Thymus (tissue), 11 donors: ENCODE data around the gene MAD1L1. TPM values are rescaled to one million over a fixed set of nuclear protein-coding genes. Genes with fewer than 3 reads are reported as not detected.
A peak's percentile ranks its signal among the peaks of the same experiment; 100 is the strongest.

Experiments
- DNase-seq, 9 donors: peaks; one replicate each; pipeline ENCODE4 v3.0.0-alpha.2; 2013; ENCODE audit warnings: low spot score in 9 of 9, low read depth in 6 of 9, missing footprints in 1 of 9
- H3K27ac ChIP-seq, 2 donors: one replicate each; pipeline ENCODE4 v1.5.1; 2013; ENCODE audit warnings: control low read depth in 1 of 2, low read depth in 1 of 2, low read length in 1 of 2, mild to moderate bottlenecking in 1 of 2, moderate library complexity in 1 of 2
- H3K27me3 ChIP-seq, 2 donors: one replicate each; pipeline ENCODE4 v1.5.1; 2013; ENCODE audit warnings: low read length in 1 of 2; ENCODE audit not compliant: control insufficient read depth in 2 of 2, insufficient read depth in 1 of 2
- H3K36me3 ChIP-seq, 2 donors: one replicate each; pipeline ENCODE4 v1.5.1; 2013; ENCODE audit warnings: low read length in 1 of 2, mild to moderate bottlenecking in 1 of 2, moderate library complexity in 1 of 2; ENCODE audit not compliant: control insufficient read depth in 2 of 2, insufficient read depth in 2 of 2
- H3K4me1 ChIP-seq, 2 donors: one replicate each; pipeline ENCODE4 v1.5.1; 2013; ENCODE audit warnings: low read length in 2 of 2; ENCODE audit not compliant: control insufficient read depth in 2 of 2, insufficient read depth in 2 of 2
- H3K4me3 ChIP-seq, 2 donors: one replicate each; pipeline ENCODE4 v1.5.1; 2013; ENCODE audit warnings: low read length in 2 of 2, control low read depth in 1 of 2, mild to moderate bottlenecking in 1 of 2
- H3K9me3 ChIP-seq, 2 donors: one replicate each; pipeline ENCODE4 v1.5.1; 2013; ENCODE audit warnings: low read length in 1 of 2, mild to moderate bottlenecking in 1 of 2; ENCODE audit not compliant: control insufficient read depth in 2 of 2, insufficient read depth in 1 of 2
- WGBS: extraction: QIAGEN DNeasy Blood & Tissue Kit; methylation state at CpG from one replicate; pipeline ENCODE4 v1.1.7; 2013; 5-methylcytosine and 5-hydroxymethylcytosine counted together
- polyA plus RNA-seq: library from polyadenylated mRNA; stranded (reverse); fragments of 200-250 nt; gene quantifications from one replicate; pipeline ENCODE4 v1.2.3, GENCODE V29; 2013
- total RNA-seq: library from RNA; stranded (reverse); fragments of 120-200 nt; gene quantifications from one replicate; pipeline ENCODE4 v1.2.4, GENCODE V29; 2013
- donor health status: healthy.

The MAD1L1 gene
- total and polyA plus RNA-seq, 2 donors = 93.3 to 103 TPM

- Histone ChIP-seq H3K36me3 (peaks cover 8 to 25% of the 10 kb centered on the region in 2 donors), H3K4me1 (peaks cover 5 to 38% of the 10 kb centered on the region in 2 donors), H3K4me3 (no peak overlapping the region), H3K9me3 (peaks cover 0 to 6% of the 10 kb centered on the region in 2 donors), H3K27ac (peak overlapping the region in 1 of 2 donors; percentile 3), H3K27me3 (no peaks in the 10 kb centered on the region)
- DNase-seq = no peak
- WGBS = 62% methylated on average over 15 of the region's 15 CpGs
Observed at GRCh38 chr7:2173189-2173827, 59.4 kb downstream of the MAD1L1 start.

GRCh38 chr7:2172311-2173188, 60.2 kb downstream of the MAD1L1 start:
- H3K27me3 ChIP-seq = no peaks in the 10 kb centered on the region
- H3K9me3 ChIP-seq = peaks cover 0 to 6% of the 10 kb centered on the region in 2 donors
- no peak for DNase-seq
- H3K4me3 ChIP-seq = no peak overlapping the region
- peak overlapping the region in 1 of 2 donors; percentile 8 for H3K27ac ChIP-seq
- WGBS = 95% methylated on average over 39 of the region's 39 CpGs
- peaks cover 6 to 45% of the 10 kb centered on the region in 2 donors for H3K4me1 ChIP-seq
- H3K36me3 ChIP-seq = peaks cover 6 to 25% of the 10 kb centered on the region in 2 donors

GRCh38 chr7:2171855-2172254, 60.9 kb downstream of the MAD1L1 start:
- 97% methylated on average over 6 of the region's 6 CpGs for WGBS
- Histone ChIP-seq H3K27me3 (no peaks in the 10 kb centered on the region), H3K4me1 (peaks cover 6 to 49% of the 10 kb centered on the region in 2 donors), H3K27ac (no peak overlapping the region), H3K36me3 (peaks cover 6 to 27% of the 10 kb centered on the region in 2 donors), H3K9me3 (peaks cover 0 to 6% of the 10 kb centered on the region in 2 donors), H3K4me3 (no peak overlapping the region)
- no peak for DNase-seq

GRCh38 chr7:2170576-2171521, 61.9 kb downstream of the MAD1L1 start:
- Histone ChIP-seq H3K27ac (no peak overlapping the region), H3K9me3 (peaks cover 0 to 6% of the 10 kb centered on the region in 2 donors), H3K4me1 (peaks cover 6 to 57% of the 10 kb centered on the region in 2 donors), H3K36me3 (peaks cover 6 to 28% of the 10 kb centered on the region in 2 donors), H3K4me3 (no peak overlapping the region), H3K27me3 (no peaks in the 10 kb centered on the region)
- 96% methylated on average over 26 of the region's 26 CpGs for WGBS
- no peak for DNase-seq

- peaks cover 4 to 32% of the 10 kb centered on the region in 2 donors for H3K36me3 ChIP-seq
- H3K27ac ChIP-seq = no peak overlapping the region
- no peaks in the 10 kb centered on the region for H3K27me3 ChIP-seq
- no peak for DNase-seq
- H3K4me3 ChIP-seq = no peak overlapping the region
- H3K9me3 ChIP-seq = peaks cover 0 to 6% of the 10 kb centered on the region in 2 donors
- peaks cover 7 to 61% of the 10 kb centered on the region in 2 donors for H3K4me1 ChIP-seq
- WGBS = 97% methylated on average over 17 of the region's 17 CpGs
Observed at GRCh38 chr7:2169923-2170575, 62.7 kb downstream of the MAD1L1 start.

GRCh38 chr7:2168615-2169311, 64.0 kb downstream of the MAD1L1 start:
- Histone ChIP-seq H3K9me3 (peaks cover 0 to under 1% of the 10 kb centered on the region in 2 donors), H3K27me3 (no peaks in the 10 kb centered on the region), H3K4me1 (peaks cover 20 to 69% of the 10 kb centered on the region in 2 donors), H3K36me3 (peaks cover 2 to 25% of the 10 kb centered on the region in 2 donors), H3K27ac (peak overlapping the region; percentile 53 to 64), H3K4me3 (no peak overlapping the region)
- 92% methylated on average over 37 of the region's 37 CpGs for WGBS
- DNase-seq = no peak

GRCh38 chr7:2166625-2167280, 66.0 kb downstream of the MAD1L1 start:
- WGBS = 98% methylated on average over 25 of the region's 25 CpGs
- H3K36me3 ChIP-seq = peaks cover 3 to 17% of the 10 kb centered on the region in 2 donors

More at GRCh38 chr7:2166625-2167280, 66.0 kb downstream of the MAD1L1 start:
- Histone ChIP-seq H3K4me3 (no peak overlapping the region), H3K4me1 (peaks cover 18 to 57% of the 10 kb centered on the region in 2 donors), H3K27me3 (no peaks in the 10 kb centered on the region), H3K9me3 (no peaks in the 10 kb centered on the region), H3K27ac (no peak overlapping the region)
- no peak for DNase-seq
